Activated CD4-positive, alpha-beta T cell treated with anti-CD3 and anti-CD28 coated beads for 36 hours (primary cell): ENCODE data around the gene MACROD1. TPM values are rescaled to one million over a fixed set of nuclear protein-coding genes. Genes with fewer than 3 reads are reported as not detected.
"Not testable (repeated sequence)": the region's sequence is repeated elsewhere in the genome, so short reads cannot be mapped to it uniquely, and the experiment has no call there.

Source experiments
- ATAC-seq: fragments of 200-7000 bp; cut with Tn5 transposase; one replicate; pipeline ENCODE4 v1.10.0; 2021; ENCODE audit warnings: mild to moderate bottlenecking, moderate library complexity
- CTCF ChIA-PET: fragments of 350-600 bp; sonication (Branson Sonifier 250); formaldehyde crosslinking; loops from one replicate; lab custom pipeline; 2021; ENCODE audit warnings: antibody characterized with exemption; lab: Charles Lee
- POLR2A ChIA-PET: fragments of 350-600 bp; sonication (Branson Sonifier 250); formaldehyde crosslinking; loops from one replicate; lab custom pipeline; 2021; ENCODE audit warnings: antibody characterized with exemption, inconsistent platforms; lab: Charles Lee
- DNase-seq: peaks from one replicate; pipeline ENCODE4 v3.0.0-alpha.2; 2020
- H3K27ac Mint-ChIP-seq: one replicate; pipeline ENCODE4 v1.8.0; 2021; ENCODE audit warnings: mixed read lengths
- H3K27me3 Mint-ChIP-seq: one replicate; pipeline ENCODE4 v1.8.0; 2021; ENCODE audit warnings: mixed read lengths
- H3K36me3 Mint-ChIP-seq: one replicate; pipeline ENCODE4 v1.8.0; 2021; ENCODE audit warnings: low read depth, mixed read lengths
- H3K4me1 Mint-ChIP-seq: one replicate; pipeline ENCODE4 v1.8.0; 2021; ENCODE audit warnings: mixed read lengths
- H3K4me3 Mint-ChIP-seq: one replicate; pipeline ENCODE4 v1.8.0; 2021; ENCODE audit warnings: mild to moderate bottlenecking, moderate library complexity, mixed read lengths
- H3K9me3 Mint-ChIP-seq: one replicate; pipeline ENCODE4 v1.8.0; 2021; ENCODE audit warnings: low read depth, mixed read lengths
- intact Hi-C, 2 experiments: fragments of 100-400 bp; cut with DNase I in 1 of 2; cut with micrococcal nuclease in 1 of 2; formaldehyde crosslinking; loops; one replicate each; pipeline versions ENCODE4 v1.14.2 to v1.15.1; 2022 to 2024; cut with DNase I, micrococcal nuclease
- total RNA-seq, 2 experiments: library from RNA; stranded (reverse); gene quantifications; one replicate each; pipeline ENCODE4 v1.2.3, GENCODE V29; 2021

Gene MACROD1
- total RNA-seq, 2 experiments from 2014 or later = 26.4 to 28.6 TPM

- H3K27me3 Mint-ChIP-seq = peaks cover 8% of the 10 kb centered on the region
- ChIA-PET POLR2A (no interaction called here), CTCF (no interaction called here)
- H3K36me3 Mint-ChIP-seq = no peaks in the 10 kb centered on the region
- no peak overlapping the region for H3K4me3 Mint-ChIP-seq
- H3K9me3 Mint-ChIP-seq = no peaks in the 10 kb centered on the region
- intact Hi-C loops = no loop called here
- DNase-seq (no peak), ATAC-seq (no peak)
- H3K27ac Mint-ChIP-seq = no peak overlapping the region
- peaks cover 5% of the 10 kb centered on the region for H3K4me1 Mint-ChIP-seq
These were observed 109.1 kb downstream of the MACROD1 start for GRCh38 chr11:64056861-64057260.

DNA sequence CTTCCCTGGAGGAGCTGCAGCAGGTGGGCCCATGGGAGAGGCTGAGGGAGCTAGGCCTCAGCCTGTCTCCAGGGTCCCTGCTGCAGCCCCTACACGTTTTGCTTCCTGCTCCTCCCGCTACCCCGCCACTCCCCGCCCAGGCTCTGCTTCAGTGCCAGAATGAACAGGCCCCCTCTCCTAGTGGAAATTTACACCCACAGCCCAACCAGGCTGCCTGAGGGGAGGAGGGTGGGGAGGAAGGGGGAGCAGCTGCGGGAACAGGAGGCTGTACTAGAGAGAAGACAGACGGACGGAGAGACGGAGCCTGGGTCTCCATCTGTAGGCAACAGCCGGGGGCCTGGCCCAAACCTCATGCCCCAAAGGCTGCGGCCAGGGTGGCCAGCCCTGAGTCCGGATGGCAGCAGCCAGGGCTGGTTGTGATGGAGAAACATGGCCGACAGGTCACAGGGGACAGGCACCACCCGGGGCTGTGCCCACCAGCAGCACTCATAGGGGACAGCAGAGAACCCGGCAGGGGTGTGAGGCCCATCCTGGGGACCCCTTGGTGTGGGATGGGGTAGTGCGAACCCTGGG lies 109.6 kb downstream of the MACROD1 start:
- CTCF ChIA-PET = no interaction called here
- Mint-ChIP-seq H3K4me3 (no peak overlapping the region), H3K4me1 (peaks cover 5% of the 10 kb centered on the region), H3K27ac (no peak overlapping the region), H3K36me3 (no peaks in the 10 kb centered on the region), H3K27me3 (peaks cover 2% of the 10 kb centered on the region), H3K9me3 (no peaks in the 10 kb centered on the region)
- POLR2A ChIA-PET = no interaction called here
- DNase-seq (no peak), ATAC-seq (no peak)
- intact Hi-C loops = no loop called here

GRCh38 chr11:64055077-64055476 lies 110.8 kb downstream of the MACROD1 start:
- intact Hi-C loops = no loop called here
- no peak overlapping the region for H3K27ac Mint-ChIP-seq

DNA sequence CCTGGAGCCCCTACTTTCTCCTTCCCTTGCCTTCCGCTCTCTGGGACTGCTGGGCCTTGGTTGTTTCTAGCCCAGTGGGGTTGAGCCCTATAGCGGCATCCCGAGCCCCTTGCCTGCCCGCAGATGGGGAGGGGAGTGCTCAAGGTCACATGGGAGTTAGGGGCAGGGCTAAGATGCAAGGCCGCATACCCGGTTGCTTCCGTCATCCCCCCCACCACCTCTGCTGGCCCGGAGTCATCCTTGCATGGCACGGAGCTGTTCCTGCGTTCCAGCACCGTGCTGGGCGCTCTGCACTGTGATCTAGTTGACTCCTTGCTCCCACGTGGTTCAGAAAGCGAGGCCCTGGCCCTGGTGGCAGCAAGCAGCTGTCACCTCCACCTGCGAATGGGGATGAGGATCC lies 112.2 kb downstream of the MACROD1 start:
- Mint-ChIP-seq H3K4me3 (no peak overlapping the region), H3K27ac (no peak overlapping the region), H3K4me1 (no peaks in the 10 kb centered on the region), H3K27me3 (no peaks in the 10 kb centered on the region), H3K9me3 (no peaks in the 10 kb centered on the region), H3K36me3 (no peaks in the 10 kb centered on the region)
- no peak for ATAC-seq
- CTCF ChIA-PET = no interaction called here
- intact Hi-C loops = no loop called here
- DNase-seq = no peak
- POLR2A ChIA-PET = no interaction called here

More at GRCh38 chr11:64055077-64055476, 110.8 kb downstream of the MACROD1 start:
- Mint-ChIP-seq H3K27me3 (no peaks in the 10 kb centered on the region), H3K4me3 (no peak overlapping the region), H3K9me3 (no peaks in the 10 kb centered on the region), H3K4me1 (no peaks in the 10 kb centered on the region), H3K36me3 (no peaks in the 10 kb centered on the region)
- DNase-seq (no peak), ATAC-seq (no peak)
- ChIA-PET POLR2A (no interaction called here), CTCF (interaction anchor here (0.7 kb wide), 1 partner anchor 66 kb away, joined by 3 read pairs; no protein-coding TSS in a partner anchor)

GRCh38 chr11:64052938-64053622 lies 112.8 kb downstream of the MACROD1 start:
- no peaks in the 10 kb centered on the region for H3K36me3 Mint-ChIP-seq
- no peak for ATAC-seq
- no peak overlapping the region for H3K4me3 Mint-ChIP-seq
- no peak overlapping the region for H3K27ac Mint-ChIP-seq
- intact Hi-C loops = no loop called here
- H3K4me1 Mint-ChIP-seq = no peaks in the 10 kb centered on the region
- DNase-seq = no peak
- H3K9me3 Mint-ChIP-seq = no peaks in the 10 kb centered on the region
- ChIA-PET CTCF (no interaction called here), POLR2A (no interaction called here)
- no peaks in the 10 kb centered on the region for H3K27me3 Mint-ChIP-seq

- H3K27me3 Mint-ChIP-seq = no peaks in the 10 kb centered on the region
- no peaks in the 10 kb centered on the region for H3K9me3 Mint-ChIP-seq
- intact Hi-C loops = no loop called here
- ATAC-seq (no peak), DNase-seq (no peak)
- no peak overlapping the region for H3K27ac Mint-ChIP-seq
- no peaks in the 10 kb centered on the region for H3K4me1 Mint-ChIP-seq
- POLR2A ChIA-PET = no interaction called here
- no peak overlapping the region for H3K4me3 Mint-ChIP-seq
- CTCF ChIA-PET = no interaction called here
- H3K36me3 Mint-ChIP-seq = no peaks in the 10 kb centered on the region
These were observed 113.5 kb downstream of the MACROD1 start for GRCh38 chr11:64052436-64052835.

DNA sequence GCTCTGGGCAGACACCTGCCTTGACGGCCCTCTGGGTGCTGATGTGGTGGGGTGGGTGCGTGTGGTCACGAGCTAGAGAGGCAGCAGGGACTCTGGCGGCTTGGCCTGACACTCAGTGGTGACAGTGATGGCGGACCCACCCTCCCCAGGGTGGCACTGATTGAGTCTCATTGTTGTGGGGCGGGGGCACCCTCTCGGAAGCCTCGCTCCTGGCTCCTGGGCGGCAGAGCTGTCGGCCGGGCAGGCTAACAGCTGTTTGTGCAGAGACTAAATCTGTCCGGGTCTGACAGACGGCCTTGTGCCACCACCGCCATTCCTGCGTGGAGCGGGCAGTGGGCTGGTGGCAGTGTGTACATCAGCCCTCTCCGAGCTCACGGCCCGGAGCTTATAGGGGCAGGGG lies 114.6 kb downstream of the MACROD1 start:
- CTCF ChIA-PET = no interaction called here
- no peaks in the 10 kb centered on the region for H3K9me3 Mint-ChIP-seq
- POLR2A ChIA-PET = no interaction called here
- no peaks in the 10 kb centered on the region for H3K4me1 Mint-ChIP-seq
- DNase-seq (no peak), ATAC-seq (no peak)
- no peak overlapping the region for H3K27ac Mint-ChIP-seq
- no peaks in the 10 kb centered on the region for H3K36me3 Mint-ChIP-seq
- intact Hi-C loops = no loop called here
- H3K4me3 Mint-ChIP-seq = no peak overlapping the region
- no peaks in the 10 kb centered on the region for H3K27me3 Mint-ChIP-seq

DNA sequence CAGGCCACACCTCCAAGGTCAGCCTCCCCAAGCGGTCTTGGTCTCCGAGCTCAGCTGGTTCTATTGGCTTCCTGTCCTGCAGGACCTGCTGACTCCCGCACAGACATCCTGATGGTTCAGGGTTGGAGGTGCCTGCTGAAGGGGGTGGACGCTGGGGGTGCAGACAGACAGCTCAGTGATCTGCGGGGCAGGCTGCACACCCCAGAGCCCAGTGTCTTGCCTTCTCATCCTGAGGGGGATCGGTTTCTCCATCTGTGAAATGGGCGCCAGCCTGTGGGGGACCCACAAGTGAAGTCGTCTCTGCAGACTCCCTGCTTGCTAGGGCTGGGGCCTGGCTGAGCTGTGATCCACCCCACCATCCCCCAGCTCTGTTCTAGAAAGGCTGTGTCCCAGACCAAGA lies 116.4 kb downstream of the MACROD1 start:
- ChIA-PET POLR2A (no interaction called here), CTCF (interaction anchor here (0.6 kb wide), 1 partner anchor 253 kb away, joined by 3 read pairs; no protein-coding TSS in a partner anchor)
- intact Hi-C loops = no loop called here
- no peak overlapping the region for H3K4me3 Mint-ChIP-seq
- no peak overlapping the region for H3K27ac Mint-ChIP-seq
- H3K4me1 Mint-ChIP-seq = no peaks in the 10 kb centered on the region
- H3K9me3 Mint-ChIP-seq = no peaks in the 10 kb centered on the region
- H3K27me3 Mint-ChIP-seq = no peaks in the 10 kb centered on the region
- ATAC-seq (no peak), DNase-seq (no peak)
- H3K36me3 Mint-ChIP-seq = no peaks in the 10 kb centered on the region

- DNase-seq (no peak), ATAC-seq (no peak)
- H3K27ac Mint-ChIP-seq = no peak overlapping the region
- H3K27me3 Mint-ChIP-seq = no peaks in the 10 kb centered on the region
- ChIA-PET POLR2A (no interaction called here), CTCF (interaction anchor here (0.6 to 0.7 kb wide), 2 partner anchors 33 to 309 kb away, joined by 3 read pairs; no protein-coding TSS in a partner anchor)
- no peaks in the 10 kb centered on the region for H3K4me1 Mint-ChIP-seq
- intact Hi-C loops = no loop called here
- no peak overlapping the region for H3K4me3 Mint-ChIP-seq
- H3K36me3 Mint-ChIP-seq = no peaks in the 10 kb centered on the region
- H3K9me3 Mint-ChIP-seq = no peaks in the 10 kb centered on the region
These were observed 117.7 kb downstream of the MACROD1 start for GRCh38 chr11:64048042-64048854.

GRCh38 chr11:64047373-64047772 lies 118.5 kb downstream of the MACROD1 start:
- CTCF ChIA-PET = interaction anchor here (0.7 kb wide), 1 partner anchor 308 kb away, joined by 3 read pairs; no protein-coding TSS in a partner anchor
- DNase-seq, H3K4me1 Mint-ChIP-seq, H3K27me3 Mint-ChIP-seq, ATAC-seq, POLR2A ChIA-PET, H3K4me3 Mint-ChIP-seq, intact Hi-C loops, H3K27ac Mint-ChIP-seq, H3K9me3 Mint-ChIP-seq, H3K36me3 Mint-ChIP-seq: not testable (repeated sequence)

GRCh38 chr11:64045700-64046099 lies 120.2 kb downstream of the MACROD1 start:
- Mint-ChIP-seq H3K27ac (no peak overlapping the region), H3K4me3 (no peak overlapping the region), H3K27me3 (no peaks in the 10 kb centered on the region), H3K36me3 (no peaks in the 10 kb centered on the region), H3K9me3 (no peaks in the 10 kb centered on the region), H3K4me1 (no peaks in the 10 kb centered on the region)
- DNase-seq (no peak), ATAC-seq (no peak)
- intact Hi-C loops = no loop called here
- ChIA-PET CTCF (no interaction called here), POLR2A (no interaction called here)
